Vagina (tissue), 2 donors: ENCODE results near the gene DUS2. TPM values are rescaled to one million over a fixed set of nuclear protein-coding genes. Genes with fewer than 3 reads are reported as not detected.
A peak's percentile ranks its signal among the peaks of the same experiment; 100 is the strongest.

Source experiments
- DNase-seq, 2 donors: peaks; one replicate each; pipeline ENCODE4 v3.0.0-alpha.2; 2017; ENCODE audit errors: extremely low spot score in 2 of 2
- H3K27ac ChIP-seq: fragments of 200-600 bp; sonication (generic); one replicate; pipeline ENCODE4 v1.5.1; 2019
- H3K27me3 ChIP-seq: fragments of 200-600 bp; sonication (generic); one replicate; pipeline ENCODE4 v1.5.1; 2019
- H3K36me3 ChIP-seq, 2 donors: fragments of 200-600 bp; sonication (generic); one replicate each; pipeline ENCODE4 v1.5.1; 2017 to 2019
- H3K4me1 ChIP-seq: fragments of 200-600 bp; sonication (generic); one replicate; pipeline ENCODE4 v1.5.1; 2019
- H3K4me3 ChIP-seq, 2 donors: fragments of 200-600 bp; sonication (generic); 1 replicate in 1 of 2; 2 replicates in 1 of 2; pipeline ENCODE4 v1.5.1; 2016 to 2019
- H3K9me3 ChIP-seq: fragments of 200-600 bp; sonication (generic); one replicate; pipeline ENCODE4 v1.5.1; 2019
- CTCF ChIP-seq, 3 experiments: fragments of 450-650 bp in 2 of 3; fragments of 200-600 bp in 1 of 3; sonication (generic) in 1 of 3; IDR thresholded peaks; one replicate each; pipeline ENCODE4 v1.5.1; 2017 to 2019; ENCODE audit warnings: antibody characterized with exemption in 3 of 3, mild to moderate bottlenecking in 2 of 3, moderate library complexity in 2 of 3
- POLR2A ChIP-seq, 2 donors: fragments of 450-650 bp; IDR thresholded peaks; one replicate each; pipeline ENCODE4 v1.6.1; 2017; ENCODE audit warnings: antibody characterized with exemption in 2 of 2, mild to moderate bottlenecking in 2 of 2, moderate library complexity in 2 of 2
- POLR2AphosphoS5 ChIP-seq, 2 donors: sonication (generic); formaldehyde crosslinking; IDR thresholded peaks; one replicate each; pipeline ENCODE4 v1.9.0; 2017; ENCODE audit warnings: antibody characterized with exemption in 2 of 2, mild to moderate bottlenecking in 2 of 2, low read depth in 1 of 2; ENCODE audit not compliant: insufficient read depth in 1 of 2
- intact Hi-C: fragments of 100-400 bp; cut with DNase I; formaldehyde crosslinking; loops from one replicate; pipeline ENCODE4 v1.15.1; 2023
- total RNA-seq: library from RNA; depleted of rRNA; stranded (reverse); fragments of >200 nt; gene quantifications from one replicate; pipeline ENCODE4 v1.2.3, GENCODE V29; 2016

Gene DUS2
- total RNA-seq, 1 donor from 2014 or later = 11.5 TPM

GRCh38 chr16:67999985-68000384 is 23.1 kb upstream of the DUS2 start:
- Histone ChIP-seq H3K4me3 (no peak overlapping the region), H3K27me3 (no peaks in the 10 kb centered on the region), H3K9me3 (no peaks in the 10 kb centered on the region), H3K36me3 (no peaks in the 10 kb centered on the region), H3K27ac (no peak overlapping the region), H3K4me1 (no peaks in the 10 kb centered on the region)
- no peak for DNase-seq
- intact Hi-C loops = loop anchor here (5.0 kb wide), 1 partner anchor 312 kb away; the partner anchor contains the start of genes PRMT7 and SLC7A6OS
- no peak for TF ChIP-seq POLR2AphosphoS5 (IDR thresholded peaks at IDR 0.05; ENCODE audit: insufficient read depth in 1 of 2, low read depth in 1 of 2)
- TF ChIP-seq POLR2A (IDR thresholded peaks at IDR 0.05) = no peak
- TF ChIP-seq CTCF (IDR thresholded peaks at IDR 0.05) = no peak

GRCh38 chr16:68000450-68000849 is 22.6 kb upstream of the DUS2 start:
- intact Hi-C loops = no loop called here
- H3K9me3 ChIP-seq = no peaks in the 10 kb centered on the region
- H3K36me3 ChIP-seq = no peaks in the 10 kb centered on the region
- no peak overlapping the region for H3K4me3 ChIP-seq
- DNase-seq = no peak
- no peaks in the 10 kb centered on the region for H3K27me3 ChIP-seq
- H3K27ac ChIP-seq = no peak overlapping the region
- TF ChIP-seq POLR2A (IDR thresholded peaks at IDR 0.05) (no peak), POLR2AphosphoS5 (IDR thresholded peaks at IDR 0.05; ENCODE audit: insufficient read depth in 1 of 2, low read depth in 1 of 2) (peak in 1 of 2 donors; percentile 28)
- no peaks in the 10 kb centered on the region for H3K4me1 ChIP-seq

- Histone ChIP-seq H3K27ac (no peak overlapping the region), H3K4me1 (no peaks in the 10 kb centered on the region), H3K9me3 (no peaks in the 10 kb centered on the region), H3K27me3 (no peaks in the 10 kb centered on the region), H3K4me3 (no peak overlapping the region), H3K36me3 (no peaks in the 10 kb centered on the region)
- TF ChIP-seq CTCF (IDR thresholded peaks at IDR 0.05) (no peak), POLR2AphosphoS5 (IDR thresholded peaks at IDR 0.05; ENCODE audit: insufficient read depth in 1 of 2, low read depth in 1 of 2) (no peak), POLR2A (IDR thresholded peaks at IDR 0.05) (no peak)
- intact Hi-C loops = no loop called here
- DNase-seq = no peak
Measured at GRCh38 chr16:68003031-68003430, 20.1 kb upstream of the DUS2 start.

- no peaks in the 10 kb centered on the region for H3K9me3 ChIP-seq
- intact Hi-C loops = no loop called here
- no peaks in the 10 kb centered on the region for H3K27me3 ChIP-seq
- TF ChIP-seq CTCF (IDR thresholded peaks at IDR 0.05) (no peak), POLR2A (IDR thresholded peaks at IDR 0.05) (no peak), POLR2AphosphoS5 (IDR thresholded peaks at IDR 0.05; ENCODE audit: insufficient read depth in 1 of 2, low read depth in 1 of 2) (no peak)
- no peak overlapping the region for H3K4me3 ChIP-seq
- H3K27ac ChIP-seq = peak overlapping the region; percentile 76
- no peaks in the 10 kb centered on the region for H3K4me1 ChIP-seq
- DNase-seq = no peak
- no peaks in the 10 kb centered on the region for H3K36me3 ChIP-seq
Measured at GRCh38 chr16:68005211-68005610, 17.9 kb upstream of the DUS2 start.

- H3K9me3 ChIP-seq = no peaks in the 10 kb centered on the region
Measured at GRCh38 chr16:68005786-68006286, 17.2 kb upstream of the DUS2 start.

More at GRCh38 chr16:68005786-68006286, 17.2 kb upstream of the DUS2 start:
- TF ChIP-seq POLR2AphosphoS5 (IDR thresholded peaks at IDR 0.05; ENCODE audit: insufficient read depth in 1 of 2, low read depth in 1 of 2) (peak; percentile 35 to 70), CTCF (IDR thresholded peaks at IDR 0.05) (no peak)
- Histone ChIP-seq H3K27ac (peak overlapping the region; percentile 76), H3K36me3 (no peaks in the 10 kb centered on the region), H3K4me1 (no peaks in the 10 kb centered on the region), H3K4me3 (no peak overlapping the region), H3K27me3 (no peaks in the 10 kb centered on the region)
- no peak for DNase-seq
- intact Hi-C loops = no loop called here
